GM23338 (cell line): ENCODE data around the gene FSIP1.

Experiments used
- CREB1 ChIP-seq: fragments of 250-450 bp; sonication (Bioruptor Pico); IDR thresholded peaks from 2 replicates; pipeline ENCODE4 v1.5.0; 2020; ENCODE audit warnings: low read depth, mild to moderate bottlenecking, moderate library complexity
- STAT1 ChIP-seq: IDR thresholded peaks from one replicate; pipeline ENCODE4 v1.6.1; 2016; ENCODE audit warnings: antibody characterized with exemption; ENCODE audit not compliant: unreplicated experiment
- ZNF331 ChIP-seq: fragments of 250-450 bp; sonication (Bioruptor Pico); IDR thresholded peaks from 2 replicates; pipeline ENCODE4 v1.5.0; 2020; ENCODE audit warnings: low read depth, mild to moderate bottlenecking, moderate library complexity

- TF ChIP-seq ZNF331 (CRISPR knock-in tag) (no peak), STAT1 (no peak), CREB1 (CRISPR knock-in tag) (no peak)
These were observed 208.8 kb downstream of the FSIP1 start for GRCh38 chr15:39573844-39574243.
